ENCODE measurements around the gene CBLN3.

DNA sequence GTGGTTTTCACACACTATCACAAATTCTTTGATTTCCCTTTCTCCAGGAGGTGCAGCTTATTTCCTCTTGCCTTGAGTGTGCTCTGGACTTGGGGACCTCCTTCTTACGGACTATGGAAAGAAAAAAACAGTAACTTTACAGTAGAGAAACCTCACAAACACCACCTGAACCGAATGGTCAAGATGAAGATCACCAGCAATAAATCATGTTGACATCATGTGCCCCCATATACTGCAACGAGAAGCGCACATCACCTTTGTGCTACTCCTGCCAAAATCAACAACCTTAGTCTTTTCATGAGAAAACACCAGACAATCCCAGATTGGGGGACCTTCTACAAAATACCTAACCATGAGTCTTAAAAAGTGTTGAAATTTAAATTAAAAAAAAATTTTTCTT, 43.9 kb downstream of the CBLN3 start:
- TF ChIP-seq, protein P1, sequence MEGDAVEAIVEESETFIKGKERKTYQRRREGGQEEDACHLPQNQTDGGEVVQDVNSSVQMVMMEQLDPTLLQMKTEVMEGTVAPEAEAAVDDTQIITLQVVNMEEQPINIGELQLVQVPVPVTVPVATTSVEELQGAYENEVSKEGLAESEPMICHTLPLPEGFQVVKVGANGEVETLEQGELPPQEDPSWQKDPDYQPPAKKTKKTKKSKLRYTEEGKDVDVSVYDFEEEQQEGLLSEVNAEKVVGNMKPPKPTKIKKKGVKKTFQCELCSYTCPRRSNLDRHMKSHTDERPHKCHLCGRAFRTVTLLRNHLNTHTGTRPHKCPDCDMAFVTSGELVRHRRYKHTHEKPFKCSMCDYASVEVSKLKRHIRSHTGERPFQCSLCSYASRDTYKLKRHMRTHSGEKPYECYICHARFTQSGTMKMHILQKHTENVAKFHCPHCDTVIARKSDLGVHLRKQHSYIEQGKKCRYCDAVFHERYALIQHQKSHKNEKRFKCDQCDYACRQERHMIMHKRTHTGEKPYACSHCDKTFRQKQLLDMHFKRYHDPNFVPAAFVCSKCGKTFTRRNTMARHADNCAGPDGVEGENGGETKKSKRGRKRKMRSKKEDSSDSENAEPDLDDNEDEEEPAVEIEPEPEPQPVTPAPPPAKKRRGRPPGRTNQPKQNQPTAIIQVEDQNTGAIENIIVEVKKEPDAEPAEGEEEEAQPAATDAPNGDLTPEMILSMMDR (IDR thresholded peaks at IDR 0.05) = no peak
- TF ChIP-seq POLR2A (IDR thresholded peaks at IDR 0.05) = no peak

Data from tibial nerve (tissue), 3 donors.